ENCODE data around the gene TBCEL. TPM values are rescaled to one million over a fixed set of nuclear protein-coding genes. Genes with fewer than 3 reads are reported as not detected.

Gene TBCEL
- total RNA-seq, 6 donors from 2014 or later, result 30.4 to 52.7 (median 31.9) TPM

GRCh38 chr11:121041072-121041471, 17.2 kb downstream of the TBCEL start:
- peak in 2 of 4 donors; percentile 84 to 98 for TF ChIP-seq EP300 (IDR thresholded peaks at IDR 0.05)
- TF ChIP-seq POLR2A (IDR thresholded peaks at IDR 0.05), result no peak
- 69 to 74% methylated on average over 5 of the region's 5 CpGs for WGBS, 2 donors
- Histone ChIP-seq H3K27ac (peak overlapping the region; percentile 27 to 78 (median 70)), H3K4me1 (peaks cover 5 to 33% (median 18%) of the 10 kb centered on the region in 4 donors), H3K27me3 (no peaks in the 10 kb centered on the region), H3K9me3 (no peaks in the 10 kb centered on the region), H3K4me3 (no peak overlapping the region), H3K36me3 (peaks cover 0 to 5% (median 0%) of the 10 kb centered on the region in 4 donors)
- ATAC-seq (ENCODE audit: low FRiP score in 2 of 2) (peak; percentile 23 to 61), DNase-seq (no peak)

- no peak for ATAC-seq (ENCODE audit: low FRiP score in 2 of 2)
- peaks cover 0 to 5% (median 0%) of the 10 kb centered on the region in 4 donors for H3K36me3 ChIP-seq
- peaks cover 5 to 33% (median 18%) of the 10 kb centered on the region in 4 donors for H3K4me1 ChIP-seq
- WGBS, 2 donors, result 64 to 70% methylated on average over 1 of the region's 1 CpG
- no peaks in the 10 kb centered on the region for H3K9me3 ChIP-seq
- peak overlapping the region in 1 of 4 donors; percentile 78 for H3K27ac ChIP-seq
- no peak for DNase-seq
- H3K27me3 ChIP-seq, result no peaks in the 10 kb centered on the region
- H3K4me3 ChIP-seq, result no peak overlapping the region
- TF ChIP-seq EP300 (IDR thresholded peaks at IDR 0.05), result peak in 1 of 4 donors; percentile 48
- no peak for TF ChIP-seq POLR2AphosphoS5 (IDR thresholded peaks at IDR 0.05)
Measured at GRCh38 chr11:121042296-121042695, 18.4 kb downstream of the TBCEL start.

GRCh38 chr11:121047926-121048325, 24.0 kb downstream of the TBCEL start:
- no peaks in the 10 kb centered on the region for H3K9me3 ChIP-seq
- peaks cover 0 to 7% (median under 1%) of the 10 kb centered on the region in 4 donors for H3K4me1 ChIP-seq
- no peak overlapping the region for H3K4me3 ChIP-seq
- DNase-seq (no peak), ATAC-seq (ENCODE audit: low FRiP score in 2 of 2) (no peak)
- no peak overlapping the region for H3K27ac ChIP-seq
- peaks cover 0 to 23% (median 2%) of the 10 kb centered on the region in 4 donors for H3K36me3 ChIP-seq
- no peak for TF ChIP-seq EP300 (IDR thresholded peaks at IDR 0.05)
- no peak for TF ChIP-seq POLR2AphosphoS5 (IDR thresholded peaks at IDR 0.05)
- TF ChIP-seq CTCF (IDR thresholded peaks at IDR 0.05), result no peak
- TF ChIP-seq POLR2A (IDR thresholded peaks at IDR 0.05), result no peak
- 82 to 91% methylated on average over 1 of the region's 1 CpG for WGBS, 2 donors
- no peaks in the 10 kb centered on the region for H3K27me3 ChIP-seq

GRCh38 chr11:121048464-121049233, 24.7 kb downstream of the TBCEL start:
- H3K4me3 ChIP-seq, result no peak overlapping the region
- peaks cover 0 to 7% (median 0%) of the 10 kb centered on the region in 4 donors for H3K4me1 ChIP-seq
- no peak overlapping the region for H3K27ac ChIP-seq
- peaks cover 0 to 30% (median 2%) of the 10 kb centered on the region in 4 donors for H3K36me3 ChIP-seq
- WGBS, 2 donors, result 65 to 77% methylated on average over 3 of the region's 3 CpGs
- TF ChIP-seq EP300 (IDR thresholded peaks at IDR 0.05) (no peak), POLR2A (IDR thresholded peaks at IDR 0.05) (no peak), POLR2AphosphoS5 (IDR thresholded peaks at IDR 0.05) (no peak), CTCF (IDR thresholded peaks at IDR 0.05) (no peak)
- H3K27me3 ChIP-seq, result no peaks in the 10 kb centered on the region
- DNase-seq (no peak), ATAC-seq (ENCODE audit: low FRiP score in 2 of 2) (no peak)
- H3K9me3 ChIP-seq, result no peaks in the 10 kb centered on the region

GRCh38 chr11:121053244-121053643, 29.3 kb downstream of the TBCEL start:
- peaks cover 0 to 7% (median 0%) of the 10 kb centered on the region in 4 donors for H3K4me1 ChIP-seq
- WGBS, 2 donors, result 76 to 77% methylated on average over 4 of the region's 4 CpGs
- no peaks in the 10 kb centered on the region for H3K9me3 ChIP-seq
- H3K4me3 ChIP-seq, result no peak overlapping the region
- no peak for TF ChIP-seq POLR2AphosphoS5 (IDR thresholded peaks at IDR 0.05)
- TF ChIP-seq POLR2A (IDR thresholded peaks at IDR 0.05), result no peak
- peaks cover 7 to 57% (median 18%) of the 10 kb centered on the region in 4 donors for H3K36me3 ChIP-seq
- peak overlapping the region in 1 of 4 donors; percentile 11 for H3K27ac ChIP-seq
- no peaks in the 10 kb centered on the region for H3K27me3 ChIP-seq
- ATAC-seq (ENCODE audit: low FRiP score in 2 of 2) (no peak), DNase-seq (no peak)

GRCh38 chr11:121054266-121054665, 30.4 kb downstream of the TBCEL start:
- 93 to 98% methylated on average over 2 of the region's 2 CpGs for WGBS, 2 donors
- DNase-seq, result no peak
- Histone ChIP-seq H3K4me3 (no peak overlapping the region), H3K27me3 (no peaks in the 10 kb centered on the region), H3K27ac (no peak overlapping the region), H3K9me3 (no peaks in the 10 kb centered on the region), H3K4me1 (peaks cover 0 to 3% (median under 1%) of the 10 kb centered on the region in 4 donors), H3K36me3 (peaks cover 12 to 56% (median 16%) of the 10 kb centered on the region in 4 donors)
- TF ChIP-seq EP300 (IDR thresholded peaks at IDR 0.05) (no peak), CTCF (IDR thresholded peaks at IDR 0.05) (no peak), POLR2A (IDR thresholded peaks at IDR 0.05) (no peak), POLR2AphosphoS5 (IDR thresholded peaks at IDR 0.05) (no peak)
- ATAC-seq (ENCODE audit: low FRiP score in 2 of 2), result no peak

Data from upper lobe of left lung (tissue), 6 donors.